ENCODE results near the gene PIEZO2.
"Not testable (repeated sequence)": the region's sequence is repeated elsewhere in the genome, so short reads cannot be mapped to it uniquely, and the experiment has no call there.

The PIEZO2 gene

DNA sequence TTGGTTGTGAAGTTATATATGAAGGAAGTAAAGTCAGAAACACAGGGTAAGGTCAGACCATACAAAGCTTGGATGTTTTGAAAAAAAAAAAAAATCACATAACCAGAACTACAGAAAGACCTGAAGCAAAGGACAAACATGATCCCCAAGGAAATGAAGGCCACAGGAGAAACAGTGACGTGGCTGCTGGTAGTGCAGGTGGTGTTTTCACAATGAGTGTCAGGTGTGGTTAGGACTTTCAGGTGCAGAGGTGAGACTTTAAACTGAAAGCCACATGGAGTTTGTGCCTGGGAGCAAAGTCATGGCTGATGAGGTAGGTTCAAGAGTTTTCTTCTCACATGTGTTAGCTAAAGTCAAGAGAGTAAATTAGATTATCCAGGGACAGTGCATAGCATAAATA, 270.7 kb downstream of the PIEZO2 start:
- DNase-seq: no peak

DNA sequence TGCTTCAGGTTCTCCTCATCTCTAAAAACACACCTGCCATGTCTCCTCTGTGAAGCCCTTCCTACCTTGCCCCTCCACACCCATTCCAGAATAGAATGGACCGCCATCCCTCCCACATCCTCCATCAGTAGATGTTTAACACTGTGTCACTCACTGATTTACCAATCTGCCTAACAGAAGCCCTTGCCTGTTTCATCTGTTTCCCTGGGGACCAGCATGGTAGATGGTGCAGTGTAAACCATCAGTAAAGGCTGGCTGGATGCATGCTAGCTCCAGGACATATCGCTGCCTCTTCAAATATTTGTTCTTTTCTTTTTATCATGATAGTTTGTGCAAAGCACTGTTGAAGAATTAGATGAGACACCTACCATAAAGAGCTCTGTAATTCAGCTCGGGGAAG, 271.4 kb downstream of the PIEZO2 start:
- no peak for DNase-seq

GRCh38 chr18:10875811-10876210, 273.6 kb downstream of the PIEZO2 start:
- no peak for DNase-seq

GRCh38 chr18:10872304-10872703, 277.1 kb downstream of the PIEZO2 start:
- no peak for DNase-seq

GRCh38 chr18:10864722-10865121, 284.6 kb downstream of the PIEZO2 start:
- DNase-seq: no peak

DNA sequence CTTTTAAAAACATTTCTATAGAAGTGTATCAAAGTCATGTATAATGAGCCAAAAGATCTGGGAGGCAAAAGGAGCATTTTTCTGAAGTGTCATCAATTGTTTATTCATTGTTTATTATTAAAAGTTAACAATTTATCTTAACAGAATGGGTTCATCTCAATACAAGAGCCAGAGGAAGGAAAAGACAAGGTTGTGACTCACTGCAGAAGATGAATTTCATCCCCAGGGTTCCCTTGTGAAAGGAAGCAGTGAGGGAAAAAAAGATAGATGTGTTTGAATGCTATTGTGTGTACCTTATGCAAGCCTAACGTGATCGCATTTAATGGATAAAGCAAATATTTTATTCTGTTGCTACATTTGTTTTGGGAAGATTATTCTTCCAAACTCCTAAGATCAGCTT, 286.3 kb downstream of the PIEZO2 start:
- DNase-seq: no peak

GRCh38 chr18:10860928-10861327, 288.4 kb downstream of the PIEZO2 start:
- DNase-seq: no peak

- no peak for DNase-seq
Observed at GRCh38 chr18:10860382-10860781, 289.0 kb downstream of the PIEZO2 start.

GRCh38 chr18:10858477-10858876, 290.9 kb downstream of the PIEZO2 start:
- no peak for DNase-seq

DNA sequence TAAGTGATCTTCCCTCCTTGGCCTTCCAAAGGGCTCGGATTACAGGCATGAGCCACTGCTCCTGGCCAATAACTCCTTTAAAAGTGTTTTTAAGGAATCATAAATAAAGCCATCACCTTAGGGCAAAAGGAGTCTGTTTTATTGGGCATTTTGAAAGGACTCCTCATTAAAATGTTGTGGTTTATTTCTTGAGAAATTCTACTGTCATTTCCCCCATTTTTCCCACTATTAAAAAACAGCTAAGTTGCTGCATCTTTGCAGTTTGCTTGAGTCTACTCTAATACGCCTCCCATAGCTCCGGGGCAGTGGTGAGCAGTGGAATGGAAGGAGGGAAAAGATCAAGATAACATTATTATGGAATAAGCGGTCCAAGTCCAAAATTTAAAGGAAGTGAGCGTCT, 293.2 kb downstream of the PIEZO2 start:
- DNase-seq: no peak

GRCh38 chr18:10852385-10853303, 296.7 kb downstream of the PIEZO2 start:
- no peak for DNase-seq

GRCh38 chr18:10851824-10852319, 297.5 kb downstream of the PIEZO2 start:
- peak; percentile 60 for DNase-seq

DNA sequence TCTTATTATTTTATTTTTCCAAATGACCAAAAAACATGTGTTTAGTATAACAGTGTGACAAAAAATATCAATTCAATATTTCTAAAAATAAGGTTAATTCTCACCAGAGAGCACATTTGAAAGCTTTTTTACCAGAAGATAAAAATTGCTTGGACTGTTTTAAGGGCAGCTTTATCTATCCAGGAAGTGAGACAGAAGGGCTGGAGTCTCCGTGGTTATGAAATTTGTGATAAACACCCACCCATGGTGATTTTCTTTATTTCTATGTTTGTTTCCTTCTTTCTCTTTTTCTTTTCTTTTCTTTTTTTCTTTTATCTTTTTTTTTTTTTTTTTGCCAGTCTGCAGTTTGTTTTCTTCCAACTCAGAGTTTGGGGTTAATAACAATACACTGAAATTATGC, 298.5 kb downstream of the PIEZO2 start:
- DNase-seq: no peak

DNA sequence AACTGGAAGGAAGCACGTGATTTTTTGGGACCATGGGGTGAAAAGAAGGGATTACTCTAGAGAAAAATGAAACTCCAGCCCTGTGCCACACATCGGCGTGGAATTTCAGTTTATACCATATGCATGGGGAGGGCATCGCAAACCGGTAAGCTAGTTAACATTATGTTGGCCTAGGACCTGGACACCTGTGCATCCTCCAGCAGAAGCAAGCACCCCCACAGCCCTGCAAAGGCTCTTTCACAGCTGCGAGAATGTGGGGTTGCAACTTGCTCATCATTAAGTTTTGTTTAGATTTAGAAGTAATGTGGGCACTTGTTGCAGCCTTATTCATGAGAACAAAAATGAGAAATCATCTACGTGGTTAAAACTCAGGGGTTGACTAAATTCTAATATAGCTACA, 299.2 kb downstream of the PIEZO2 start:
- DNase-seq: no peak

DNA sequence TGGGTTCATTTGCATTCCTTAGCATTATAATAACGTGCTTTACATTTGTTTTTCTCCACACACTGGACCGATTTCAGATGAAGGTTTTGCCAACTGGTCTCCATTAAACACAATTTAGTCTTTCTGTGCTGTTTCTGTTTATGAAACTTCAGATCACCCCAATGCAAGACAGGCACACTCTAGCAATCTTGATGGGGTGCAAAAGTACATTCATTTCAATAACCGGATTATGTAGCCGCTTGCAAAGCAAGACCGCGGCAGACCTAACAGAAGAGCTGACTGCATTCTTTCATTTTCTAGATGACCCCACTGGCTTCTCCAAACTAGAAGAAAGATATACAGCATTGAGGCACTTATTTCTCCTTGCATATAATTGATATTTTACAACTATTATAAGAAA, 301.5 kb downstream of the PIEZO2 start:
- no peak for DNase-seq

- DNase-seq: no peak
Observed at GRCh38 chr18:10847408-10847790, 302.0 kb downstream of the PIEZO2 start.

GRCh38 chr18:10846657-10847407, 302.5 kb downstream of the PIEZO2 start:
- no peak for DNase-seq

GRCh38 chr18:10846035-10846434, 303.3 kb downstream of the PIEZO2 start:
- DNase-seq: not testable (repeated sequence)

GRCh38 chr18:10843565-10843964, 305.8 kb downstream of the PIEZO2 start:
- no peak for DNase-seq

DNA sequence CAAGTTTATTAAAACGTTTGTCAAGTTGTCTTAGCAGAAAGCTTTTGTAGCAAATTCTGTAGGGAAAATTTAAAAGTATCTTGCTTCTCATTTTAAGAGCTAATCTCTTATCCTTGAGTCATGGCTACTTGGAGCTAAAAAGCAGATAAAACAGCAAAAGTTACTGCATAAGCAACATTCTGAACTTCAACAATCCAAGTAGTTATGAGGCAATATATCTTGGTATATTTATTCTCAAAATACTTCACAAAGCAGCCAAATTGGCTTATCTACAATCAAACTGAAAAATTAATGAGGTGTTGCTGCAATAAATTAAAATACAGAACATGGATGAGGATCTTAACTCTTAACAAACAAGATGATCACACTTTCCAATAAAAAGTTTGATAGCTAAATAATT, 306.5 kb downstream of the PIEZO2 start:
- DNase-seq: no peak

DNA sequence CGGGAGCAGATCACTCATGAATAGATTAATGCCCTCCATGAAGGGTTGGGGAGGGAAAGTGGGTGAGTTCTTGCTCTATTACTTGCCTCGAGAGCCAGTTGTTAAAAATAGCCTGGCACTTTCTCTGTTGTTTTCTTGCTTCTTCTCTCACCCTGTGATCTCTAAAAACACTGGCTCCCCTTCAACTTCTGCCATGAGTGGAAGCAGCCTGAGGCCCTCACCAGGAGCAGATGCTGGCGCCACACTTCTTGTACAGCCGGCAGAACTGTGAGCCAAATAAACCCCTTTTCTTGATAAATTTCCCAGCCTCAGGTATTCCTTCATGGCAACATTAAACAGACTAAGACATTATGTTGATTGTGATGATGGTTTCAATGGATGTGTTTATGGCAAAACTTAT, 307.0 kb downstream of the PIEZO2 start:
- no peak for DNase-seq

DNA sequence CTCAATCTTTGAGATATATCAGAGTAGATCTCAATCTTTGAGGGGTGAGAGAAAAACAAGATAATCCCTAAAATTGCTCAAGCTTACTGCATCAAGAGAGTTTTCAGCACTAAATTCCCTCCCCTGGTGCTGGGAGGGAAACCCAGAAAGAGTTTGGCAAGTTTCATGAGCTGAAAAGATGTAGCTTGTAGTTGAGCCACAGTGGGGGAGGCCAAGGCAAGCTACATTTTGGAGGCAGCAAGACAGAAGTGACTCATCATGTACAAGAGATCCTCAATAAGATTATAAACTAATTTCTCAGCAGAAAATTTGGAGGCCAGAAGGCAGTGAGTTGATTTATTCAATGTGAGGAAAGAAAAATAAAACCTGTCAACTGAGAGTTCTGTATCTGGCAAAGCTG, 308.2 kb downstream of the PIEZO2 start:
- DNase-seq: no peak

DNA sequence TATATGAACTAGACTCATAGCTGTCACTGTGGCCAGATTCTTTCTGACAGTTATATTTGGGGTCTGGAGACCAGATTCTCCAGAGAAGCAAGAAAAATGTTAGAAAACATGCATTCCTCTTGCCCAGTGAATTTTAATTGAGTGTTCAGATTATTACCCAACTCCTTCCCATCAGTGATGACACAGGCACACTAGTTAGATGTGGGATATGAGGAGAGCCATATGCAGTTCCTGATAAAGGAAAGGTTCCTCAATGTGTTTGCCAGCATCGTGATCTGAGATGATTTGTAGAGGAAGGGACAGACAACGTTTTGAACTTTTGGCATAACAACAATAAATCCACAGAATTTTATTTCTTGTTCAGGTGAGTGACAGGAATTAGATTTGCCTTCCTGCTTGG, 308.6 kb downstream of the PIEZO2 start:
- DNase-seq: no peak

GRCh38 chr18:10839421-10839820, 309.9 kb downstream of the PIEZO2 start:
- DNase-seq: no peak

Measured in midbrain (tissue), 1 donor.